Measurements from ENCODE around the gene SLC4A1. TPM values are rescaled to one million over a fixed set of nuclear protein-coding genes. Genes with fewer than 3 reads are reported as not detected.

The SLC4A1 gene
- total and polyA plus RNA-seq, 2 experiments from 2014 or later = not detected

DNA sequence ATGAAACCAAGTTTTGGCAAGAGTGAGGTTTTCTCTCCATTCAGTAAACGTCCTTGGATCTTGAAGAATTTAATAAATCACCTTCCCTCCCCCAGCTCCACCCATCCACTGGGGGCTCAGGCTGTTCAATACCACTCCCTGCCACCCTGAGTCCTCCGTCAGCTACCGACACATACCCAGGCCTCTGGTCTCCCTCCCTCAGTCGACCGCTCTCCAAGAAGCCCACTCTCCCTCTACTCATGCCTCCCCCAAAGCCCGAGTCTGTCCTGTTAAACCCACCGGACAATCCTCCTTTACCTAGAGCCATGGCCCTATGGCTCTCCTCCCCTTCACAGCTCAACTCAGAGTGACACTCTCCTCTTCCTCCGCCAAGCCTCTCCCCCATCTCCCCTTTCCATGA is 19.7 kb upstream of the SLC4A1 start (continued):
- TF ChIP-seq ZNF462 (CRISPR knock-in tag; IDR thresholded peaks at IDR 0.05) (no peak), REST (IDR thresholded peaks at IDR 0.05; ENCODE audit: unreplicated experiment) (no peak), EZH2phosphoT487 (IDR thresholded peaks at IDR 0.05; ENCODE audit: unreplicated experiment) (no peak)

DNA sequence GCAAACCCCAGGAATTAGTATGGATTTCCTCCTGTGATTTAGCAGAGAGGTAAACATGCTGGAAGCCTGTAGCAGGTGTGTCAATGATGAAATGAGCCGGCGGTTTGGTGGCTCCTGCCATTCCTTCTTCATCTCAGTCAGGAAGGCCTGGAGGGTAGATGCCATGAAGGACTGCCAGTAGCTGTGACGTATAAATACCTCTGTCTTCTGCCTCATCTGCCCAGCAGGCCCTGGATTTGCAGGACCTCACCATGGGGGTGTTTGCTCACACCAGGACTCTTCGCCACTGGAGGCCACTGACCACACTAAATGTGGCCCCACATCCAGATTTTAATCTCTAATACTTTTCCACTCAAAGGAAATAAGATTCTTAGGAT is 16.1 kb upstream of the SLC4A1 start:
- Histone ChIP-seq H2AFZ (no peak overlapping the region), H3K4me2 (no peak overlapping the region), H3K9me2 (ENCODE audit: insufficient read depth) (no peaks in the 10 kb centered on the region), H3K36me3 (ENCODE audit: insufficient read depth) (no peaks in the 10 kb centered on the region), H3K27me3 (ENCODE audit: insufficient read depth) (no peaks in the 10 kb centered on the region), H3F3A (replicated peaks; ENCODE audit: low read depth) (no peaks in the 10 kb centered on the region), H3K4me3 (no peak overlapping the region), H3K79me2 (replicated peaks; ENCODE audit: insufficient read depth) (no peaks in the 10 kb centered on the region), H4K20me1 (replicated peaks; ENCODE audit: insufficient read depth) (no peaks in the 10 kb centered on the region), H3K4me1 (ENCODE audit: insufficient read depth) (peaks cover 13% of the 10 kb centered on the region), H3K27ac (ENCODE audit: low read depth) (no peak overlapping the region)
- DNase-seq (ENCODE audit: low spot score) (no peak), ATAC-seq (no peak)
- Mint-ChIP-seq H3K27me3 (ENCODE audit: insufficient read depth, low read depth, poor library complexity) (peaks cover 15% of the 10 kb centered on the region), H3K4me3 (no peak overlapping the region), H3K27ac (no peak overlapping the region), H3K4me1 (peaks cover 18% of the 10 kb centered on the region), H3K9me3 (no peaks in the 10 kb centered on the region), H3K36me3 (ENCODE audit: low read depth) (no peaks in the 10 kb centered on the region)
- TF ChIP-seq ETS1 (IDR thresholded peaks at IDR 0.05) (no peak), JUNB (IDR thresholded peaks at IDR 0.05; ENCODE audit: unreplicated experiment) (no peak), CTCF (conservative IDR thresholded peaks at IDR 0.05; ENCODE audit: low read depth in 2 of 2) (no peak), STAT1 (IDR thresholded peaks at IDR 0.05; ENCODE audit: unreplicated experiment) (no peak), NANOG (IDR thresholded peaks at IDR 0.05; ENCODE audit: borderline replicate concordance) (no peak), ZNF114 (CRISPR knock-in tag; IDR thresholded peaks at IDR 0.05) (no peak), CREB1 (CRISPR knock-in tag; IDR thresholded peaks at IDR 0.05; ENCODE audit: low read depth) (no peak)

Measured in GM23338 (cell line).